GM18909 (cell line): Measurements from ENCODE around the gene MAN1C1.
"Not testable (repeated sequence)": the region's sequence is repeated elsewhere in the genome, so short reads cannot be mapped to it uniquely, and the experiment has no call there.

Experiments used
- ATAC-seq: cut with Tn5 transposase; IDR thresholded peaks from one replicate; pipeline ENCODE4 v1.9.1; 2021; ENCODE audit warnings: mild to moderate bottlenecking; ENCODE audit not compliant: unreplicated experiment, poor library complexity

Gene MAN1C1

GRCh38 chr1:25653558-25653957 lies 37.0 kb downstream of the MAN1C1 start:
- ATAC-seq = no peak

- ATAC-seq = no peak
Measured at GRCh38 chr1:25654109-25654660, 37.6 kb downstream of the MAN1C1 start.

GRCh38 chr1:25657121-25657882 lies 40.7 kb downstream of the MAN1C1 start:
- no peak for ATAC-seq

GRCh38 chr1:25657883-25658760 lies 41.5 kb downstream of the MAN1C1 start:
- ATAC-seq = no peak

GRCh38 chr1:25658791-25659431 lies 42.3 kb downstream of the MAN1C1 start:
- no peak for ATAC-seq

- no peak for ATAC-seq
Measured at GRCh38 chr1:25661043-25661815, 44.6 kb downstream of the MAN1C1 start.

- no peak for ATAC-seq
Measured at GRCh38 chr1:25662061-25662460, 45.5 kb downstream of the MAN1C1 start.

- not testable (repeated sequence) for ATAC-seq
Measured at GRCh38 chr1:25662959-25663358, 46.4 kb downstream of the MAN1C1 start.

GRCh38 chr1:25664357-25665199 lies 48.0 kb downstream of the MAN1C1 start:
- ATAC-seq = no peak

- no peak for ATAC-seq
Measured at GRCh38 chr1:25666460-25666859, 49.9 kb downstream of the MAN1C1 start.

GRCh38 chr1:25668931-25669573 lies 52.5 kb downstream of the MAN1C1 start:
- ATAC-seq = no peak

- ATAC-seq = no peak
Measured at GRCh38 chr1:25669781-25670567, 53.4 kb downstream of the MAN1C1 start.

GRCh38 chr1:25671929-25672328 lies 55.3 kb downstream of the MAN1C1 start:
- ATAC-seq = no peak

- no peak for ATAC-seq
Measured at GRCh38 chr1:25672763-25673409, 56.3 kb downstream of the MAN1C1 start.

GRCh38 chr1:25673456-25673855 lies 56.9 kb downstream of the MAN1C1 start:
- no peak for ATAC-seq

- no peak for ATAC-seq
Measured at GRCh38 chr1:25673962-25674806, 57.6 kb downstream of the MAN1C1 start.

- ATAC-seq = no peak
Measured at GRCh38 chr1:25674807-25675084, 58.2 kb downstream of the MAN1C1 start.
